ENCODE results near the gene DNAI1. TPM values are rescaled to one million over a fixed set of nuclear protein-coding genes. Genes with fewer than 3 reads are reported as not detected.

DNAI1 gene
- total and polyA plus RNA-seq, 2 of the 4 experiments (the other 2 are of a cell fraction): not detected

GRCh38 chr9:34546834-34547827 is 88.5 kb downstream of the DNAI1 start (continued):
- TF ChIP-seq NFE2L2 (IDR thresholded peaks at IDR 0.05; ENCODE audit: low read depth, low read length): no peak
- TF ChIP-seq RAD21 (IDR thresholded peaks at IDR 0.05; ENCODE audit: low read length): peak; percentile 64
- no peak for TF ChIP-seq FOS (IDR thresholded peaks at IDR 0.05; ENCODE audit: low read depth, low read length)

GRCh38 chr9:34547960-34548611 is 89.5 kb downstream of the DNAI1 start:
- ChIA-PET POLR2A (ENCODE audit: unreplicated experiment) (no interaction called here), CTCF (interaction anchor here (0.6 to 2.6 kb wide), 15 partner anchors 8 to 144 kb away, joined by 3 to 35 read pairs (median 4); no protein-coding TSS in a partner anchor)
- H2BK15ac ChIP-seq (ENCODE audit: low read depth, low read length): no peak overlapping the region
- H3K36me3 ChIP-seq (ENCODE audit: control insufficient read depth, insufficient read depth, low read length): no peaks in the 10 kb centered on the region
- no peak overlapping the region for H3K56ac ChIP-seq (ENCODE audit: extremely low read depth, insufficient read depth, low read length)
- peaks cover 3% of the 10 kb centered on the region; the same call in 1 of the 2 replicates for H3K9me1 ChIP-seq (ENCODE audit: insufficient read depth, low read length)
- dilution Hi-C loops (cut with HindIII; ENCODE audit: low sequenced_read_pairs, unreplicated experiment): no loop called here
- no peak overlapping the region for H2BK5ac ChIP-seq (ENCODE audit: low read depth, low read length, poor library complexity, severe bottlenecking)
- no peak overlapping the region for H2BK20ac ChIP-seq (ENCODE audit: low read depth, low read length)
- TF ChIP-seq ELK1 (IDR thresholded peaks at IDR 0.05; ENCODE audit: borderline replicate concordance, low read depth, low read length): no peak
- TF ChIP-seq SMC3 (IDR thresholded peaks at IDR 0.05; ENCODE audit: low read depth, low read length): peak; percentile 90
- peak; percentile 95 for TF ChIP-seq CTCF (conservative IDR thresholded peaks at IDR 0.05; ENCODE audit: low read depth, low read length)
- TF ChIP-seq BHLHE40 (IDR thresholded peaks at IDR 0.05; ENCODE audit: low read depth, low read length): no peak
- TF ChIP-seq MAZ (IDR thresholded peaks at IDR 0.05; ENCODE audit: borderline replicate concordance, low read depth, low read length): no peak
- no peak for TF ChIP-seq CEBPB (IDR thresholded peaks at IDR 0.05; ENCODE audit: low read depth, low read length)
- TF ChIP-seq CHD1 (IDR thresholded peaks at IDR 0.05; ENCODE audit: low read depth, low read length): no peak
- TF ChIP-seq RAD21 (IDR thresholded peaks at IDR 0.05; ENCODE audit: low read length): peak; percentile 89
- no peak overlapping the region for H4K5ac ChIP-seq (ENCODE audit: low read depth, low read length)
- H3K79me1 ChIP-seq (ENCODE audit: low read depth in 1 of 2, low read length in 2 of 2): no peaks in the 10 kb centered on the region
- H3K27ac ChIP-seq (ENCODE audit: insufficient read depth, low read length): no peak overlapping the region
- no peak overlapping the region for H3K23ac ChIP-seq (ENCODE audit: low read depth, low read length)
- ATAC-seq (ENCODE audit: low read depth) (peak; percentile 97), DNase-seq (peak; percentile 51)
- peaks cover 34% of the 10 kb centered on the region; the same call in 1 of the 2 replicates for H3K27me3 ChIP-seq (ENCODE audit: control insufficient read depth, insufficient read depth, low read length)
- no peak overlapping the region for H3K9ac ChIP-seq (ENCODE audit: low read depth, low read length)
- no peak overlapping the region for H3K4me2 ChIP-seq (ENCODE audit: low read depth, low read length)
- no TSS peak for BruUV-seq (replicated peaks)
- H3K4me1 ChIP-seq (ENCODE audit: control insufficient read depth, insufficient read depth, low read length): no peaks in the 10 kb centered on the region
- H3K18ac ChIP-seq (ENCODE audit: low read depth, low read length): no peak overlapping the region
- no peak overlapping the region for H2AK5ac ChIP-seq (ENCODE audit: low read depth, low read length)
- no peaks in the 10 kb centered on the region for H3K9me3 ChIP-seq (ENCODE audit: control insufficient read depth, insufficient read depth, low read length)
- WGBS, 2 experiments (ENCODE audit: extremely low coverage in 2 of 2, insufficient read length in 1 of 2): 10% methylated on average over 8 of the region's 13 CpGs; no CpG with 5 or more reads in 1 of the 2 experiments
- no peak overlapping the region for H4K91ac ChIP-seq (ENCODE audit: insufficient read depth, low read depth, low read length)
- intact Hi-C loops (cut with micrococcal nuclease): loop anchor here (1.0 to 5.0 kb wide), 6 partner anchors 43 to 216 kb away; no protein-coding TSS in a partner anchor
- no peak overlapping the region for H3K4me3 ChIP-seq (ENCODE audit: insufficient read depth, low read depth, low read length)
- in situ Hi-C loops (cut with MboI; ENCODE audit: low sequenced_read_pairs): no loop called here
- H2AK9ac ChIP-seq (replicated peaks; ENCODE audit: low read depth, low read length, poor library complexity): no peak overlapping the region
- H2AFZ ChIP-seq (replicated peaks; ENCODE audit: low read length, poor library complexity): no peak overlapping the region
- no peak overlapping the region for H2BK120ac ChIP-seq (ENCODE audit: low read depth, low read length)
- H4K8ac ChIP-seq (ENCODE audit: low read depth in 2 of 2, low read length in 2 of 2): no peak overlapping the region
- H3K14ac ChIP-seq (replicated peaks; ENCODE audit: low read depth, low read length): no peak overlapping the region
- no peaks in the 10 kb centered on the region for H4K20me1 ChIP-seq (ENCODE audit: insufficient read depth, low read length)
- no peak overlapping the region for H3K4ac ChIP-seq (ENCODE audit: low read depth, low read length)

All from IMR-90 (cell line).